Endothelial cell of umbilical vein (primary cell): ENCODE results near the gene CHN2.
A peak's percentile ranks its signal among the peaks of the same experiment; 100 is the strongest.

Experiments
- EZH2 ChIP-seq: IDR thresholded peaks from 2 replicates; pipeline ENCODE4 v1.6.1; 2012; ENCODE audit warnings: borderline replicate concordance, low read depth, mild to moderate bottlenecking, moderate library complexity, low read length, inconsistent platforms; ENCODE audit not compliant: severe bottlenecking
- JUN ChIP-seq: IDR thresholded peaks from 2 replicates; pipeline ENCODE4 v1.6.1; 2011; ENCODE audit warnings: borderline replicate concordance, low read depth; ENCODE audit not compliant: insufficient read length, insufficient read depth
- POLR2A ChIP-seq: IDR thresholded peaks from 2 replicates; pipeline ENCODE4 v1.6.1; 2012; ENCODE audit warnings: low read depth, mild to moderate bottlenecking, control low read depth, low read length
- TF ChIP-seq, protein P1 (sequence below), 2 donors: IDR thresholded peaks; 1 replicate in 1 of 2; 2 replicates in 1 of 2; pipeline ENCODE4 v1.5.1; 2011; ENCODE audit warnings: low read length in 2 of 2, mild to moderate bottlenecking in 2 of 2, moderate library complexity in 2 of 2, control low read depth in 1 of 2, inconsistent platforms in 1 of 2, low read depth in 1 of 2; ENCODE audit not compliant: insufficient read depth in 1 of 2; ENCODE audit errors: extremely low read depth in 1 of 2
- TF ChIP-seq, protein P2 (sequence below): IDR thresholded peaks from 2 replicates; pipeline ENCODE4 v1.6.1; 2011; ENCODE audit not compliant: insufficient read depth, insufficient read length

DNA sequence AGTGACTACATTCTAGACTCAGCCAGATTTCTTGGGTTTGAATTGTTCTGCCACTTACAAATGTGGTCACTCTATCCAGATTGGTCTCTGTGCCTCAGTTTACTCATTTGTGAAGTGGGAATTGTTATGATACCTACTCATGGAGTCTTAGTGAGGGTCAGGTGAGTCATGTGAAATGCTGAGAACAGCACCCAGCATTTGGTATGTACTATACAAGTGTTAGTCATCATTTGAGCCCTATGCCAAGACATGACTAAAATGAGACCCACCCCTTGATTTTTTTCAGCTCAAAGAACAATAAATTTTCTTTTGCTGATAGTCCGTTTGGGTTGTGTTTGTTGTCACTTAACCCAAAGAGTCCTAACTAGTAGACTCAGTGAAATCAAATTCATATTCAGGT is 92.8 kb downstream of the CHN2 start:
- TF ChIP-seq EZH2 (no peak), POLR2A (no peak), JUN (peak; percentile 59)
- TF ChIP-seq, protein P1, sequence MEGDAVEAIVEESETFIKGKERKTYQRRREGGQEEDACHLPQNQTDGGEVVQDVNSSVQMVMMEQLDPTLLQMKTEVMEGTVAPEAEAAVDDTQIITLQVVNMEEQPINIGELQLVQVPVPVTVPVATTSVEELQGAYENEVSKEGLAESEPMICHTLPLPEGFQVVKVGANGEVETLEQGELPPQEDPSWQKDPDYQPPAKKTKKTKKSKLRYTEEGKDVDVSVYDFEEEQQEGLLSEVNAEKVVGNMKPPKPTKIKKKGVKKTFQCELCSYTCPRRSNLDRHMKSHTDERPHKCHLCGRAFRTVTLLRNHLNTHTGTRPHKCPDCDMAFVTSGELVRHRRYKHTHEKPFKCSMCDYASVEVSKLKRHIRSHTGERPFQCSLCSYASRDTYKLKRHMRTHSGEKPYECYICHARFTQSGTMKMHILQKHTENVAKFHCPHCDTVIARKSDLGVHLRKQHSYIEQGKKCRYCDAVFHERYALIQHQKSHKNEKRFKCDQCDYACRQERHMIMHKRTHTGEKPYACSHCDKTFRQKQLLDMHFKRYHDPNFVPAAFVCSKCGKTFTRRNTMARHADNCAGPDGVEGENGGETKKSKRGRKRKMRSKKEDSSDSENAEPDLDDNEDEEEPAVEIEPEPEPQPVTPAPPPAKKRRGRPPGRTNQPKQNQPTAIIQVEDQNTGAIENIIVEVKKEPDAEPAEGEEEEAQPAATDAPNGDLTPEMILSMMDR (IDR thresholded peaks at IDR 0.05; ENCODE audit: extremely low read depth in 1 of 2, insufficient read depth in 1 of 2, low read depth in 1 of 2, low read length in 2 of 2): no peak
- TF ChIP-seq, protein P2, sequence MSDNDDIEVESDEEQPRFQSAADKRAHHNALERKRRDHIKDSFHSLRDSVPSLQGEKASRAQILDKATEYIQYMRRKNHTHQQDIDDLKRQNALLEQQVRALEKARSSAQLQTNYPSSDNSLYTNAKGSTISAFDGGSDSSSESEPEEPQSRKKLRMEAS: no peak
